IMR-90 (cell line): ENCODE data around the gene ATP1A1. TPM values are rescaled to one million over a fixed set of nuclear protein-coding genes. Genes with fewer than 3 reads are reported as not detected.

Source experiments
- ATAC-seq: fragments of 200-7000 bp; cut with Tn5 transposase; 2 replicates; pipeline ENCODE4 v1.9.1; 2020; ENCODE audit warnings: low read depth, mild to moderate bottlenecking, moderate library complexity
- BruUV-seq: library from RNA; stranded (reverse); fragments of 400-500 nt; replicated peaks from 2 replicates; lab custom pipeline; 2021; lab: Mats Ljungman, UMichigan
- CTCF ChIA-PET: fragments of 300-600 bp; formaldehyde crosslinking; extraction: SDS; loops from one replicate; lab custom pipeline; 2021; ENCODE audit warnings: antibody characterized with exemption; lab: Yijun Ruan, JAX
- POLR2A ChIA-PET: fragments of 300-600 bp; sonication (Branson Sonifier 250); formaldehyde crosslinking; loops from one replicate; lab custom pipeline; 2022; ENCODE audit warnings: antibody characterized with exemption; ENCODE audit not compliant: unreplicated experiment; lab: Charles Lee
- DNase-seq: peaks from one replicate; pipeline ENCODE4 v3.0.0; 2013
- H2AFZ ChIP-seq: replicated peaks from 2 replicates; pipeline ENCODE3; 2013; ENCODE audit warnings: low read length, mild to moderate bottlenecking; ENCODE audit not compliant: poor library complexity
- H2AK5ac ChIP-seq: 2 replicates; pipeline ENCODE4 v1.6.1; 2013; ENCODE audit warnings: low read depth, low read length, inconsistent platforms
- H2AK9ac ChIP-seq: replicated peaks from 2 replicates; pipeline ENCODE3; 2013; ENCODE audit warnings: mild to moderate bottlenecking, low read depth, low read length, moderate library complexity; ENCODE audit not compliant: poor library complexity
- H2BK120ac ChIP-seq: 2 replicates; pipeline ENCODE4 v1.6.1; 2013; ENCODE audit warnings: low read depth, low read length, inconsistent platforms
- H2BK15ac ChIP-seq: 3 replicates; pipeline ENCODE4 v1.6.1; 2013; ENCODE audit warnings: low read depth, low read length, inconsistent platforms
- H2BK20ac ChIP-seq: 2 replicates; pipeline ENCODE4 v1.6.1; 2013; ENCODE audit warnings: low read depth, mild to moderate bottlenecking, inconsistent platforms, low read length, moderate library complexity
- H2BK5ac ChIP-seq: 2 replicates; pipeline ENCODE4 v1.6.1; 2013; ENCODE audit warnings: mild to moderate bottlenecking, low read depth, low read length, inconsistent platforms; ENCODE audit not compliant: poor library complexity, severe bottlenecking
- H3K14ac ChIP-seq: replicated peaks from 2 replicates; pipeline ENCODE4 v1.6.1; 2013; ENCODE audit warnings: low read depth, low read length, inconsistent platforms
- H3K18ac ChIP-seq: 2 replicates; pipeline ENCODE4 v1.6.1; 2013; ENCODE audit warnings: low read depth, low read length, control low read depth
- H3K23ac ChIP-seq: 2 replicates; pipeline ENCODE4 v1.6.1; 2013; ENCODE audit warnings: low read depth, low read length, inconsistent platforms
- H3K27ac ChIP-seq: 2 replicates; pipeline ENCODE4 v1.5.1; 2013; ENCODE audit warnings: mild to moderate bottlenecking, control low read depth, low read length; ENCODE audit not compliant: insufficient read depth
- H3K27me3 ChIP-seq: 2 replicates; pipeline ENCODE4 v1.6.1; 2013; ENCODE audit warnings: low read length; ENCODE audit not compliant: control insufficient read depth, insufficient read depth
- H3K36me3 ChIP-seq: 2 replicates; pipeline ENCODE4 v1.6.1; 2013; ENCODE audit warnings: low read length, mixed read lengths; ENCODE audit not compliant: control insufficient read depth, insufficient read depth
- H3K4ac ChIP-seq: 2 replicates; pipeline ENCODE4 v1.6.1; 2013; ENCODE audit warnings: low read depth, low read length, inconsistent platforms
- H3K4me1 ChIP-seq: 2 replicates; pipeline ENCODE4 v1.6.1; 2013; ENCODE audit warnings: low read length, mixed read lengths; ENCODE audit not compliant: control insufficient read depth, insufficient read depth
- H3K4me2 ChIP-seq: 2 replicates; pipeline ENCODE4 v1.6.1; 2013; ENCODE audit warnings: low read depth, mild to moderate bottlenecking, control low read depth, low read length, moderate library complexity
- H3K4me3 ChIP-seq: 2 replicates; pipeline ENCODE4 v1.5.1; 2013; ENCODE audit warnings: low read depth, mild to moderate bottlenecking, control low read depth, low read length, moderate library complexity; ENCODE audit not compliant: insufficient read depth
- H3K56ac ChIP-seq: 2 replicates; pipeline ENCODE4 v1.6.1; 2013; ENCODE audit warnings: low read length, inconsistent platforms; ENCODE audit not compliant: insufficient read depth; ENCODE audit errors: extremely low read depth
- H3K79me1 ChIP-seq, 2 experiments: 2 replicates each; pipeline ENCODE4 v1.6.1; 2013; ENCODE audit warnings: low read length in 2 of 2, inconsistent platforms in 1 of 2, low read depth in 1 of 2
- H3K9ac ChIP-seq: 2 replicates; pipeline ENCODE4 v1.6.1; 2013; ENCODE audit warnings: low read depth, low read length, control low read depth
- H3K9me1 ChIP-seq: 2 replicates; pipeline ENCODE4 v1.6.1; 2013; ENCODE audit warnings: low read length, inconsistent platforms; ENCODE audit not compliant: insufficient read depth
- H3K9me3 ChIP-seq: 2 replicates; pipeline ENCODE4 v1.6.1; 2013; ENCODE audit warnings: low read length; ENCODE audit not compliant: control insufficient read depth, insufficient read depth
- H4K20me1 ChIP-seq: 2 replicates; pipeline ENCODE4 v1.6.1; 2013; ENCODE audit warnings: low read length, inconsistent platforms; ENCODE audit not compliant: insufficient read depth
- H4K5ac ChIP-seq: 2 replicates; pipeline ENCODE4 v1.6.1; 2013; ENCODE audit warnings: mild to moderate bottlenecking, low read depth, low read length, control low read depth
- H4K8ac ChIP-seq, 2 experiments: 2 replicates each; pipeline ENCODE4 v1.6.1; 2013; ENCODE audit warnings: low read depth in 2 of 2, low read length in 2 of 2, control low read depth in 1 of 2, inconsistent platforms in 1 of 2
- H4K91ac ChIP-seq: 2 replicates; pipeline ENCODE4 v1.6.1; 2013; ENCODE audit warnings: low read depth, low read length, inconsistent platforms; ENCODE audit not compliant: insufficient read depth
- CEBPB ChIP-seq: IDR thresholded peaks from 2 replicates; pipeline ENCODE4 v1.6.1; 2012; ENCODE audit warnings: low read depth, low read length, improper control_type of control experiment
- CTCF ChIP-seq: conservative IDR thresholded peaks from 2 replicates; pipeline ENCODE4 v1.5.1; 2012; ENCODE audit warnings: mild to moderate bottlenecking, low read depth, low read length, improper control_type of control experiment
- RAD21 ChIP-seq: IDR thresholded peaks from 2 replicates; pipeline ENCODE4 v1.6.1; 2012; ENCODE audit warnings: low read length, improper control_type of control experiment
- RCOR1 ChIP-seq: IDR thresholded peaks from 2 replicates; pipeline ENCODE4 v1.6.1; 2012; ENCODE audit warnings: mild to moderate bottlenecking, low read length, improper control_type of control experiment; ENCODE audit not compliant: insufficient replicate concordance
- SMC3 ChIP-seq: fragments of 150-350 bp; IDR thresholded peaks from 2 replicates; pipeline ENCODE4 v1.6.1; 2016; ENCODE audit warnings: low read depth, mild to moderate bottlenecking, antibody characterized with exemption, low read length, moderate library complexity
- WGBS, 2 experiments: methylation state at CpG; one replicate each; pipeline versions ENCODE4 v1.1.5 to v1.1.7; 2013; ENCODE audit warnings: missing lambda C conversion rate in 2 of 2; ENCODE audit not compliant: insufficient read length in 1 of 2; ENCODE audit errors: extremely low coverage in 2 of 2; 5-methylcytosine and 5-hydroxymethylcytosine counted together
- dilution Hi-C: fragments of 300-500 bp; cut with HindIII; formaldehyde crosslinking; loops from one replicate; pipeline ENCODE4 v1.14.3; 2018; ENCODE audit warnings: low sequenced_read_pairs; ENCODE audit not compliant: unreplicated experiment
- in situ Hi-C: fragments of 300-500 bp; cut with MboI; formaldehyde crosslinking; loops from 3 replicates; pipeline ENCODE4 v1.14.3; 2019; ENCODE audit warnings: low sequenced_read_pairs, inconsistent platforms, mixed read lengths
- intact Hi-C: fragments of 100-400 bp; cut with micrococcal nuclease; formaldehyde crosslinking; loops from 2 replicates; pipeline ENCODE4 v1.10.0; 2022
- polyA plus RNA-seq, 3 experiments: library from polyadenylated mRNA; depleted of rRNA; stranded (reverse); fragments of >200 nt; gene quantifications; 2 replicates each; pipeline ENCODE4 v1.2.3, GENCODE V29; 2012; ENCODE audit warnings: low replicate concordance in 1 of 3
- total RNA-seq: library from RNA; depleted of rRNA; stranded (reverse); fragments of >200 nt; gene quantifications from 2 replicates; pipeline ENCODE4 v1.2.3, GENCODE V29; 2012
- TF ChIP-seq, protein P1 (sequence below): fragments of 150-350 bp; IDR thresholded peaks from 2 replicates; pipeline ENCODE4 v1.6.1; 2016; ENCODE audit warnings: low read depth, mild to moderate bottlenecking, low read length, moderate library complexity, borderline replicate concordance
- TF ChIP-seq, protein P2 (sequence below): fragments of 150-350 bp; IDR thresholded peaks from 2 replicates; pipeline ENCODE4 v1.6.1; 2017; ENCODE audit warnings: mild to moderate bottlenecking, antibody characterized with exemption, low read length, low read depth

Gene ATP1A1
- total and polyA plus RNA-seq, 2 of the 4 experiments (the other 2 are of a cell fraction): 116 to 125 TPM

DNA sequence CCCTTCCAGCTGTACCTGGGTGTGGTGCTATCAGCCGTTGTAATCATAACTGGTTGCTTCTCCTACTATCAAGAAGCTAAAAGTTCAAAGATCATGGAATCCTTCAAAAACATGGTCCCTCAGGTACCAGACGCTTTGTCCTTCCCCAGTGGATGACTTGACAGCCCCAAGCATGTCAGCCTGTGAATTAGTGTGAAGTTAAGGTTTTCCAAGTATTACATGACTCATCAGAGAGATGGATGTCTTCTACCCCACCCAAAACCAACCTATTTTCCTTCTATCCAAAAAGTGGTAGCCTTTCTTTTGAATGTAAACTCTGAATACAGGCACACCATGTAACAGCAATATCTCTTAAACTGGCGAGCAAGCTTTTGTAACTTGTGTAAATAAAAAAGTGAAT, 15.1 kb downstream of the ATP1A1 start:
- TF ChIP-seq, protein P1, sequence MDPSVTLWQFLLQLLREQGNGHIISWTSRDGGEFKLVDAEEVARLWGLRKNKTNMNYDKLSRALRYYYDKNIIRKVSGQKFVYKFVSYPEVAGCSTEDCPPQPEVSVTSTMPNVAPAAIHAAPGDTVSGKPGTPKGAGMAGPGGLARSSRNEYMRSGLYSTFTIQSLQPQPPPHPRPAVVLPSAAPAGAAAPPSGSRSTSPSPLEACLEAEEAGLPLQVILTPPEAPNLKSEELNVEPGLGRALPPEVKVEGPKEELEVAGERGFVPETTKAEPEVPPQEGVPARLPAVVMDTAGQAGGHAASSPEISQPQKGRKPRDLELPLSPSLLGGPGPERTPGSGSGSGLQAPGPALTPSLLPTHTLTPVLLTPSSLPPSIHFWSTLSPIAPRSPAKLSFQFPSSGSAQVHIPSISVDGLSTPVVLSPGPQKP: no peak
- TF ChIP-seq CEBPB: no peak
- TF ChIP-seq SMC3: no peak
- TF ChIP-seq RCOR1: no peak
- no peak for TF ChIP-seq RAD21
- TF ChIP-seq, protein P2, sequence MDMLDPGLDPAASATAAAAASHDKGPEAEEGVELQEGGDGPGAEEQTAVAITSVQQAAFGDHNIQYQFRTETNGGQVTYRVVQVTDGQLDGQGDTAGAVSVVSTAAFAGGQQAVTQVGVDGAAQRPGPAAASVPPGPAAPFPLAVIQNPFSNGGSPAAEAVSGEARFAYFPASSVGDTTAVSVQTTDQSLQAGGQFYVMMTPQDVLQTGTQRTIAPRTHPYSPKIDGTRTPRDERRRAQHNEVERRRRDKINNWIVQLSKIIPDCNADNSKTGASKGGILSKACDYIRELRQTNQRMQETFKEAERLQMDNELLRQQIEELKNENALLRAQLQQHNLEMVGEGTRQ: no peak
- no peak for TF ChIP-seq CTCF
- no peak overlapping the region for H3K56ac ChIP-seq
- no peak overlapping the region for H2BK120ac ChIP-seq
- H3K23ac ChIP-seq: no peak overlapping the region
- no peak overlapping the region for H2BK5ac ChIP-seq
- H3K9me1 ChIP-seq: peaks cover 3% of the 10 kb centered on the region; the same call in 1 of the 2 replicates
- no peak overlapping the region for H3K4ac ChIP-seq
- H2AK9ac ChIP-seq: no peak overlapping the region
- no peak overlapping the region for H2BK15ac ChIP-seq
- H3K9me3 ChIP-seq: no peaks in the 10 kb centered on the region
- in situ Hi-C loops: no loop called here
- 100% methylated on average over 1 of the region's 3 CpGs; no CpG with 5 or more reads in 1 of the 2 experiments for WGBS, 2 experiments
- no peak overlapping the region for H4K5ac ChIP-seq
- no peaks in the 10 kb centered on the region for H3K4me1 ChIP-seq
- no peak overlapping the region for H3K4me3 ChIP-seq
- dilution Hi-C loops: no loop called here
- BruUV-seq: no TSS peak
- DNase-seq: no peak
- no peak overlapping the region for H2AK5ac ChIP-seq
- H3K79me1 ChIP-seq: peaks cover 8 to 17% of the 10 kb centered on the region in 2 experiments
- H3K18ac ChIP-seq: no peak overlapping the region
- ChIA-PET POLR2A (no interaction called here), CTCF (no interaction called here)
- no peaks in the 10 kb centered on the region for H4K20me1 ChIP-seq
- H4K91ac ChIP-seq: no peak overlapping the region
- H3K14ac ChIP-seq: no peak overlapping the region
- ATAC-seq: no peak
- no peak overlapping the region for H3K9ac ChIP-seq
- H2AFZ ChIP-seq: no peak overlapping the region
- H2BK20ac ChIP-seq: no peak overlapping the region
- no peaks in the 10 kb centered on the region for H3K27me3 ChIP-seq
- no peak overlapping the region for H3K4me2 ChIP-seq
- H3K27ac ChIP-seq: no peak overlapping the region
- H3K36me3 ChIP-seq: peaks cover 46% of the 10 kb centered on the region
- no peak overlapping the region for H4K8ac ChIP-seq
- intact Hi-C loops: no loop called here
